Endothelial cell of umbilical vein (primary cell): ENCODE measurements around the gene FBXO34.

ENCODE experiments used
- EZH2 ChIP-seq: IDR thresholded peaks from 2 replicates; pipeline ENCODE4 v1.6.1; 2012; ENCODE audit warnings: borderline replicate concordance, low read depth, mild to moderate bottlenecking, moderate library complexity, low read length, inconsistent platforms; ENCODE audit not compliant: severe bottlenecking
- GATA2 ChIP-seq: IDR thresholded peaks from 2 replicates; pipeline ENCODE4 v1.7.0; 2011; ENCODE audit warnings: low read depth, mild to moderate bottlenecking, moderate library complexity, mixed read lengths, low read length; ENCODE audit not compliant: insufficient read length, insufficient read depth
- TF ChIP-seq, protein P1 (sequence below), 2 donors: IDR thresholded peaks; 1 replicate in 1 of 2; 2 replicates in 1 of 2; pipeline ENCODE4 v1.5.1; 2011; ENCODE audit warnings: low read length in 2 of 2, mild to moderate bottlenecking in 2 of 2, moderate library complexity in 2 of 2, control low read depth in 1 of 2, inconsistent platforms in 1 of 2, low read depth in 1 of 2; ENCODE audit not compliant: insufficient read depth in 1 of 2; ENCODE audit errors: extremely low read depth in 1 of 2
- TF ChIP-seq, protein P2 (sequence below): IDR thresholded peaks from 2 replicates; pipeline ENCODE4 v1.6.1; 2011; ENCODE audit not compliant: insufficient read depth, insufficient read length

DNA sequence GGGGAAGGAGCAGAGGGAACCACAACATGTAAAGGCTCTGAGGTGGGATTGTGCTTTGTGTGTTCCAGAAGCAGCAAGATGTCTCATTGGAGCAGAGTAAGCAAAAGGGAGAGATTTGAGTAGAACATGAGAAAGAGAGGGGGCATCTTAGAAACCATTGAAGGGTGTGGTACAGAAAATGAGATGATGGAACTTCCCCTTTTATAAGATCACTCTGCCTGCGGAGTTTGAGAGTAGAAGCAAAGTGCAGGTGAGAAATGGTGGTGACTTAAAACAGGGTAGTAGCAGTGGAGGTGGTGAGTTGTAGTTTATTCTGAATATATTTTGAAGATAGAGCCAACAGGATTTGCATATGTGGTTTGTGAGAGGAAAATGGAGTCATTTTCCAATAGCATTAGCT lies 56.0 kb downstream of the FBXO34 start:
- TF ChIP-seq, protein P1, sequence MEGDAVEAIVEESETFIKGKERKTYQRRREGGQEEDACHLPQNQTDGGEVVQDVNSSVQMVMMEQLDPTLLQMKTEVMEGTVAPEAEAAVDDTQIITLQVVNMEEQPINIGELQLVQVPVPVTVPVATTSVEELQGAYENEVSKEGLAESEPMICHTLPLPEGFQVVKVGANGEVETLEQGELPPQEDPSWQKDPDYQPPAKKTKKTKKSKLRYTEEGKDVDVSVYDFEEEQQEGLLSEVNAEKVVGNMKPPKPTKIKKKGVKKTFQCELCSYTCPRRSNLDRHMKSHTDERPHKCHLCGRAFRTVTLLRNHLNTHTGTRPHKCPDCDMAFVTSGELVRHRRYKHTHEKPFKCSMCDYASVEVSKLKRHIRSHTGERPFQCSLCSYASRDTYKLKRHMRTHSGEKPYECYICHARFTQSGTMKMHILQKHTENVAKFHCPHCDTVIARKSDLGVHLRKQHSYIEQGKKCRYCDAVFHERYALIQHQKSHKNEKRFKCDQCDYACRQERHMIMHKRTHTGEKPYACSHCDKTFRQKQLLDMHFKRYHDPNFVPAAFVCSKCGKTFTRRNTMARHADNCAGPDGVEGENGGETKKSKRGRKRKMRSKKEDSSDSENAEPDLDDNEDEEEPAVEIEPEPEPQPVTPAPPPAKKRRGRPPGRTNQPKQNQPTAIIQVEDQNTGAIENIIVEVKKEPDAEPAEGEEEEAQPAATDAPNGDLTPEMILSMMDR (IDR thresholded peaks at IDR 0.05; ENCODE audit: extremely low read depth in 1 of 2, insufficient read depth in 1 of 2, low read depth in 1 of 2, low read length in 2 of 2): no peak
- TF ChIP-seq GATA2 (no peak), EZH2 (no peak)
- TF ChIP-seq, protein P2, sequence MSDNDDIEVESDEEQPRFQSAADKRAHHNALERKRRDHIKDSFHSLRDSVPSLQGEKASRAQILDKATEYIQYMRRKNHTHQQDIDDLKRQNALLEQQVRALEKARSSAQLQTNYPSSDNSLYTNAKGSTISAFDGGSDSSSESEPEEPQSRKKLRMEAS: no peak
